Vagina (tissue), 2 donors: Measurements from ENCODE around the gene MAMLD1.
A peak's percentile ranks its signal among the peaks of the same experiment; 100 is the strongest.

Experiments used
- CTCF ChIP-seq, 3 experiments: fragments of 450-650 bp in 2 of 3; fragments of 200-600 bp in 1 of 3; sonication (generic) in 1 of 3; IDR thresholded peaks; one replicate each; pipeline ENCODE4 v1.5.1; 2017 to 2019; ENCODE audit warnings: antibody characterized with exemption in 3 of 3, mild to moderate bottlenecking in 2 of 3, moderate library complexity in 2 of 3
- POLR2A ChIP-seq, 2 donors: fragments of 450-650 bp; IDR thresholded peaks; one replicate each; pipeline ENCODE4 v1.6.1; 2017; ENCODE audit warnings: antibody characterized with exemption in 2 of 2, mild to moderate bottlenecking in 2 of 2, moderate library complexity in 2 of 2
- POLR2AphosphoS5 ChIP-seq, 2 donors: sonication (generic); formaldehyde crosslinking; IDR thresholded peaks; one replicate each; pipeline ENCODE4 v1.9.0; 2017; ENCODE audit warnings: antibody characterized with exemption in 2 of 2, mild to moderate bottlenecking in 2 of 2, low read depth in 1 of 2; ENCODE audit not compliant: insufficient read depth in 1 of 2

- no peak for TF ChIP-seq CTCF (IDR thresholded peaks at IDR 0.05)
- peak in 1 of 2 donors; percentile 72 for TF ChIP-seq POLR2AphosphoS5 (IDR thresholded peaks at IDR 0.05; ENCODE audit: insufficient read depth in 1 of 2, low read depth in 1 of 2)
- no peak for TF ChIP-seq POLR2A (IDR thresholded peaks at IDR 0.05)
These were observed 184.4 kb downstream of the MAMLD1 start for GRCh38 chrX:150547375-150548115.
